ENCODE data around the gene RAB5B.

The RAB5B gene

GRCh38 chr12:56017181-56017580, 43.3 kb downstream of the RAB5B start:
- no peak for DNase-seq (ENCODE audit: low read depth)
- H3K4me3 ChIP-seq (ENCODE audit: low read depth, low read length), result no peak overlapping the region
- TF ChIP-seq CTCF (IDR thresholded peaks at IDR 0.05; ENCODE audit: insufficient read depth, low read depth, low read length, missing control alignments), result no peak

GRCh38 chr12:56018356-56018755, 44.5 kb downstream of the RAB5B start:
- H3K4me3 ChIP-seq (ENCODE audit: low read depth, low read length), result no peak overlapping the region
- DNase-seq (ENCODE audit: low read depth), result no peak
- TF ChIP-seq CTCF (IDR thresholded peaks at IDR 0.05; ENCODE audit: insufficient read depth, low read depth, low read length, missing control alignments), result no peak

- H3K4me3 ChIP-seq (ENCODE audit: low read depth, low read length), result no peak within 1 kb of the TSS
- DNase-seq (ENCODE audit: low read depth), result no peak
- TF ChIP-seq CTCF (IDR thresholded peaks at IDR 0.05; ENCODE audit: insufficient read depth, low read depth, low read length, missing control alignments), result no peak
These were observed 46.7 kb downstream of the RAB5B start, which contains the start of gene IKZF4 for GRCh38 chr12:56020423-56021184. Gene IKZF4 (plus strand): TSS chr12:56021043. CDS start chr12:56021494, 451 bp downstream.

- no peak for DNase-seq (ENCODE audit: low read depth)
- no peak for TF ChIP-seq CTCF (IDR thresholded peaks at IDR 0.05; ENCODE audit: insufficient read depth, low read depth, low read length, missing control alignments)
- no peak overlapping the region for H3K4me3 ChIP-seq (ENCODE audit: low read depth, low read length)
These were observed 48.1 kb downstream of the RAB5B start for GRCh38 chr12:56021889-56022497.

GRCh38 chr12:56028511-56029165, 54.8 kb downstream of the RAB5B start:
- no peak overlapping the region for H3K4me3 ChIP-seq (ENCODE audit: low read depth, low read length)
- TF ChIP-seq CTCF (IDR thresholded peaks at IDR 0.05; ENCODE audit: insufficient read depth, low read depth, low read length, missing control alignments), result no peak
- no peak for DNase-seq (ENCODE audit: low read depth)

GRCh38 chr12:56029166-56029519, 55.3 kb downstream of the RAB5B start:
- DNase-seq (ENCODE audit: low read depth), result no peak
- no peak for TF ChIP-seq CTCF (IDR thresholded peaks at IDR 0.05; ENCODE audit: insufficient read depth, low read depth, low read length, missing control alignments)
- H3K4me3 ChIP-seq (ENCODE audit: low read depth, low read length), result no peak overlapping the region

Measured in GM12865 (cell line).